CD4-positive, alpha-beta memory T cell (primary cell): ENCODE data around the gene TTC28. TPM values are rescaled to one million over a fixed set of nuclear protein-coding genes. Genes with fewer than 3 reads are reported as not detected.
"Not testable (repeated sequence)": the region's sequence is repeated elsewhere in the genome, so short reads cannot be mapped to it uniquely, and the experiment has no call there.

ENCODE experiments used
- CTCF ChIA-PET: fragments of 350-600 bp; sonication (Branson Sonifier 250); formaldehyde crosslinking; loops from one replicate; lab custom pipeline; 2021; ENCODE audit warnings: inconsistent platforms; ENCODE audit not compliant: partially characterized antibody; lab: Charles Lee
- POLR2A ChIA-PET: fragments of 350-600 bp; sonication (Branson Sonifier 250); formaldehyde crosslinking; loops from one replicate; lab custom pipeline; 2021; ENCODE audit not compliant: partially characterized antibody; lab: Charles Lee
- DNase-seq, 5 donors: peaks; one replicate each; pipeline versions ENCODE4 v3.0.0 to v3.0.0-alpha.2; 2020 to 2022; ENCODE audit warnings: mixed read lengths in 1 of 5
- H3K27ac ChIP-seq: one replicate; pipeline ENCODE4 v1.7.0; 2013; ENCODE audit warnings: low read depth, low read length
- H3K27me3 ChIP-seq: 2 replicates; pipeline ENCODE4 v1.7.0; 2013; ENCODE audit warnings: mild to moderate bottlenecking, low read length, moderate library complexity; ENCODE audit not compliant: insufficient read depth
- H3K36me3 ChIP-seq: 2 replicates; pipeline ENCODE4 v1.7.0; 2013; ENCODE audit warnings: mild to moderate bottlenecking, low read length, moderate library complexity; ENCODE audit not compliant: insufficient read depth
- H3K4me1 ChIP-seq: 2 replicates; pipeline ENCODE4 v1.7.0; 2013; ENCODE audit warnings: mild to moderate bottlenecking, low read length, moderate library complexity; ENCODE audit not compliant: insufficient read depth
- H3K4me3 ChIP-seq, 2 donors: one replicate each; pipeline ENCODE4 v1.7.0; 2013; ENCODE audit warnings: low read length in 2 of 2, mild to moderate bottlenecking in 1 of 2
- H3K9me3 ChIP-seq, 2 donors: one replicate each; pipeline ENCODE4 v1.7.0; 2013; ENCODE audit warnings: low read length in 2 of 2, control low read depth in 1 of 2; ENCODE audit not compliant: control insufficient read depth in 1 of 2
- H3K27ac Mint-ChIP-seq, 7 donors: one replicate each; pipeline ENCODE4 v1.8.0; 2020 to 2021; ENCODE audit warnings: mixed read lengths in 7 of 7, mild to moderate bottlenecking in 6 of 7, inconsistent platforms in 3 of 7, moderate library complexity in 3 of 7
- H3K27me3 Mint-ChIP-seq, 2 donors: one replicate each; pipeline ENCODE4 v1.8.0; 2020 to 2021; ENCODE audit warnings: mixed read lengths in 2 of 2
- H3K36me3 Mint-ChIP-seq, 2 donors: one replicate each; pipeline ENCODE4 v1.8.0; 2020 to 2021; ENCODE audit warnings: mixed read lengths in 2 of 2, inconsistent platforms in 1 of 2, mild to moderate bottlenecking in 1 of 2
- H3K4me1 Mint-ChIP-seq, 4 donors: one replicate each; pipeline ENCODE4 v1.8.0; 2020 to 2021; ENCODE audit warnings: mixed read lengths in 4 of 4, mild to moderate bottlenecking in 1 of 4
- H3K4me3 Mint-ChIP-seq, 8 donors: one replicate each; pipeline ENCODE4 v1.8.0; 2020 to 2021; ENCODE audit warnings: mixed read lengths in 8 of 8, mild to moderate bottlenecking in 7 of 8, moderate library complexity in 6 of 8, inconsistent platforms in 3 of 8
- H3K9me3 Mint-ChIP-seq, 8 donors: one replicate each; pipeline ENCODE4 v1.8.0; 2020 to 2021; ENCODE audit warnings: mixed read lengths in 8 of 8, mild to moderate bottlenecking in 5 of 8, inconsistent platforms in 3 of 8, moderate library complexity in 1 of 8
- intact Hi-C: fragments of 100-400 bp; cut with micrococcal nuclease; formaldehyde crosslinking; loops from one replicate; pipeline ENCODE4 v1.15.1; 2023
- polyA plus RNA-seq, 2 donors: library from polyadenylated mRNA; unstranded; fragments of 300-500 nt; fragmentation: Illumina TruSeq; gene quantifications; one replicate each; pipeline ENCODE4 v1.2.3, GENCODE V29; 2021
- total RNA-seq, 2 experiments: library from RNA; stranded (reverse); gene quantifications; one replicate each; pipeline ENCODE4 v1.2.3, GENCODE V29; 2021

Gene TTC28
- total and polyA plus RNA-seq, 4 experiments from 2014 or later: 0.50 to 1.7 (median 1.6) TPM; not detected in 1

DNA sequence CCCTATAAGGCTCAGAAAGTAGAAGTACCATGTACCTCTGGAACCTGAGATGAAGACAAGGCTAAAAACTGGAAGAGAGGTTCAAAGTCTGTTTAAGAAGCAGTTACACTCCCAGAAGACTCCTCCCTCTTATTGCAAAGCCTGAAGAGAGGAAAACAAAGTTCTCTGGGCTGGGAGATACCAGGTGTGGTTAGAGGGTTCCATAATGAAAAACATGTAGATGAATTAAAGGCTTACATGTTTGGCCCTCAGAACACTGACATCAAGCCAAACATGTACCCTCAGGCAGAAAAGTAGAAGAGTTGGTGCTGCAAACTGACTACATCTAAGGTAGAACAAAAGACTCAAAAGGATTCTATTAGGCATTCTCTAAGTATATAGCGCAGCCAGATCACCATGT lies 205.3 kb downstream of the TTC28 start:
- no peaks in the 10 kb centered on the region for H3K4me1 ChIP-seq

DNA sequence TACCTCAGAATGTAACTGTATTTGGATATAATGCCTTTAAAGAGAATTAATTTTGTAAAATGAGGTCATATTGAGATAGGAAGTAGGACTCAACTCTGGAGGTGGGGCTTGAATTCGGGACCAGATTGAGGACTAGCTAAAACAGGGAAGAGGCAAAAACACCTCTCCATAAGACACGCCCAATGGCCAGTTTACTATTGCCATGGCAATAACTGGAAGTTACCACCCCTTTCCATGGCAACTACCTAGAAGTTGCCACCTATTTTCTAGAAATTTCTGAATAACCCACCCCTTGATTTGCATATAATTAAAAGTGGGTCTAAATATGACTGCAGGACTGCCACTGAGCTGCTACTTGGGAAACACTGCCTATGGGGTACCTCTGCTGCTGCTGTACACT lies 206.4 kb downstream of the TTC28 start:
- Histone ChIP-seq H3K4me1 (no peaks in the 10 kb centered on the region), H3K36me3 (no peaks in the 10 kb centered on the region), H3K27ac (no peak overlapping the region), H3K27me3 (no peaks in the 10 kb centered on the region), H3K9me3 (no peaks in the 10 kb centered on the region), H3K4me3 (no peak overlapping the region)
- Mint-ChIP-seq H3K9me3 (no peaks in the 10 kb centered on the region), H3K4me3 (no peak overlapping the region), H3K36me3 (no peaks in the 10 kb centered on the region), H3K4me1 (no peaks in the 10 kb centered on the region), H3K27ac (no peak overlapping the region), H3K27me3 (peaks cover 11 to 21% of the 10 kb centered on the region in 2 donors)
- no peak for DNase-seq
- POLR2A ChIA-PET: no interaction called here
- CTCF ChIA-PET: no interaction called here
- intact Hi-C loops: no loop called here

More for the DNA sequence above, 205.3 kb downstream of the TTC28 start:
- no peaks in the 10 kb centered on the region for H3K36me3 ChIP-seq
- H3K4me1 Mint-ChIP-seq: no peaks in the 10 kb centered on the region
- H3K27me3 Mint-ChIP-seq: peaks cover 6 to 17% of the 10 kb centered on the region in 2 donors
- no peaks in the 10 kb centered on the region for H3K9me3 ChIP-seq
- no peak overlapping the region for H3K4me3 Mint-ChIP-seq
- ChIA-PET CTCF (no interaction called here), POLR2A (no interaction called here)
- no peak for DNase-seq
- no peaks in the 10 kb centered on the region for H3K36me3 Mint-ChIP-seq
- H3K4me3 ChIP-seq: no peak overlapping the region
- intact Hi-C loops: no loop called here
- no peak overlapping the region for H3K27ac ChIP-seq
- no peaks in the 10 kb centered on the region for H3K9me3 Mint-ChIP-seq
- no peaks in the 10 kb centered on the region for H3K27me3 ChIP-seq
- H3K27ac Mint-ChIP-seq: no peak overlapping the region

DNA sequence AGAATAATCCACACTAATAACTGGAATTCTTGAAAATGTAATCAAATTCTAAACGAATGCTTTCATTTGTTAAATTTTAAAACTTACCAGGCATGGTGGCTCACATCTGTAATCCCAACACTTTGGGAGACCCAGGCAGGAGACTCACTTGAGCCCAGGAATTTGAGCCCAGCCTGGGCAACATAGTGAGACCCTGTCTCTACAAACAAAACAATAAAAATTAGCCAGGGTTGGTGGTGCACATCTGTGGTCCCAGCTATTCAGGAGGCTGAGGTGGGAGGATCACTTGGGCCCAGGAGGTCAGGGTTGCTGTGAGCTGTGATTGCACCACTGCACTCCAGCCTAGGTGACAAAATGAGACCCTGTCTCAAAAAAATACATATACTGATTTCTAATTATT lies 212.6 kb downstream of the TTC28 start:
- H3K27ac Mint-ChIP-seq, H3K36me3 ChIP-seq, H3K9me3 ChIP-seq, H3K4me1 ChIP-seq, CTCF ChIA-PET, H3K9me3 Mint-ChIP-seq, H3K36me3 Mint-ChIP-seq, POLR2A ChIA-PET, H3K4me3 ChIP-seq, intact Hi-C loops, H3K4me3 Mint-ChIP-seq, H3K4me1 Mint-ChIP-seq, H3K27ac ChIP-seq, H3K27me3 ChIP-seq: not testable (repeated sequence)
- DNase-seq: peak in 1 of 5 donors; percentile 28
- H3K27me3 Mint-ChIP-seq: peaks cover 11 to 15% of the 10 kb centered on the region in 2 donors

DNA sequence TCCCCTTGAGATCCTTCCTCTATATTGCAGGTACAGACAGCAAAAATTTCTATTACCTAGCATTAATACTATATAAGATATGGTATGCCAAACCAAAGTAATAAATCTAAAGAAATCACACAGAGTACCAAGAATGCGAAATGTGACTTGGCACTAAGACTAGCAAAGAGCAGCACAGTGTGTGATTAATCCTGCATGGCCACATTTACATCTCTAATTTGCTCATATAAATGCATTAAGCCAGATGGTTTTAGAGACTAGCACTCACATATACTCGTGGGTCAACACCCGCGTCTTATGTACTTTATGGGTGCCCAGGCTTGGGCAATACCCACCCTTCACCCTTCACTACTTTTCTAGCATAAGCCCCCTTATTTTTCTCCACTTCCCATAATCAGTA lies 213.2 kb downstream of the TTC28 start:
- no peak overlapping the region for H3K27ac Mint-ChIP-seq
- CTCF ChIA-PET: no interaction called here
- H3K4me3 Mint-ChIP-seq: no peak overlapping the region
- H3K27me3 Mint-ChIP-seq: peaks cover 8 to 15% of the 10 kb centered on the region in 2 donors
- no peaks in the 10 kb centered on the region for H3K36me3 Mint-ChIP-seq
- Histone ChIP-seq H3K4me3 (no peak overlapping the region), H3K27ac (no peak overlapping the region), H3K9me3 (no peaks in the 10 kb centered on the region), H3K4me1 (no peaks in the 10 kb centered on the region), H3K36me3 (no peaks in the 10 kb centered on the region), H3K27me3 (no peaks in the 10 kb centered on the region)
- DNase-seq: no peak
- POLR2A ChIA-PET: no interaction called here
- peaks cover 0 to 4% (median 0%) of the 10 kb centered on the region in 8 donors for H3K9me3 Mint-ChIP-seq
- intact Hi-C loops: no loop called here
- H3K4me1 Mint-ChIP-seq: no peaks in the 10 kb centered on the region

DNA sequence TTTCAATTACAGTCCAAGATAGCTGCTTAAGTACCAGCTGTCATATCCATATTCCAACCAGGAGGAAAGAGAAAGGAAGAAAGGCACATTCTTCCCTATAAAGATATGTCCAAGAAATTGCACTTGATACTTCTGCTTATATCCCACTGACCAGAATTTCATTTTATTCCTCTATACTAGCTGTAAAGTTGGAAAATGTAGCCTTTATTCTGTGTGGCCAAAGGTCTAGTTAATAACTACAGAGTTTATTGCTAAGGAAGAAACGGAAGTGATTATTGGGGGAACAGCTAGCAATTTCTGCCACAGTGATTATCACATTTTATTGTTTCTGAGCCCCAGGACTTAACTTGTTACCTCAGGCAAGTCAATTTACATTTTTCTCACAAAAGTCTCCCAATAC lies 213.8 kb downstream of the TTC28 start:
- Histone ChIP-seq H3K27ac (no peak overlapping the region), H3K4me1 (no peaks in the 10 kb centered on the region), H3K9me3 (no peaks in the 10 kb centered on the region), H3K4me3 (no peak overlapping the region), H3K36me3 (no peaks in the 10 kb centered on the region), H3K27me3 (no peaks in the 10 kb centered on the region)
- H3K4me3 Mint-ChIP-seq: no peak overlapping the region
- POLR2A ChIA-PET: no interaction called here
- H3K27me3 Mint-ChIP-seq: peaks cover 8 to 15% of the 10 kb centered on the region in 2 donors
- no peak for DNase-seq
- CTCF ChIA-PET: no interaction called here
- no peaks in the 10 kb centered on the region for H3K36me3 Mint-ChIP-seq
- intact Hi-C loops: no loop called here
- no peaks in the 10 kb centered on the region for H3K4me1 Mint-ChIP-seq
- H3K27ac Mint-ChIP-seq: no peak overlapping the region
- peaks cover 0 to 4% (median 0%) of the 10 kb centered on the region in 8 donors for H3K9me3 Mint-ChIP-seq

DNA sequence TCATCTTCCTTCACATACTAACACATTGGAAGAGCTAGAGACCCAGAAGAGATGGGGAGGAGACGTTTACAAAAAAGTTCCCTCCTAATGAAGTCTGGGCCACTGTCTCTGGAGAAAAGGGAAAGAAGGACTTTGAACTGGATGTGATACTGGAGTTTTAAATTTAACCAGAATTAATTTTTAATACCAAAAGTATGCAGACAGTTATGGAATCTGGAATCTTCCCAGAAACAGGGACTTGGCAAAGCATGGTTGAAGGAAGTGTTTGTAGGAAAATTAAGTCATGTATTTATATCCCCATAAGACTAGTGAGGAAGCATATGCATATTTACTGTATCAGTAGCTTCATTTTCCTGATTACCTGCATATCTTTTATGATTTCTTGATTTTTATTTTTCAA lies 215.5 kb downstream of the TTC28 start:
- Mint-ChIP-seq H3K4me1 (no peaks in the 10 kb centered on the region), H3K4me3 (no peak overlapping the region)

DNA sequence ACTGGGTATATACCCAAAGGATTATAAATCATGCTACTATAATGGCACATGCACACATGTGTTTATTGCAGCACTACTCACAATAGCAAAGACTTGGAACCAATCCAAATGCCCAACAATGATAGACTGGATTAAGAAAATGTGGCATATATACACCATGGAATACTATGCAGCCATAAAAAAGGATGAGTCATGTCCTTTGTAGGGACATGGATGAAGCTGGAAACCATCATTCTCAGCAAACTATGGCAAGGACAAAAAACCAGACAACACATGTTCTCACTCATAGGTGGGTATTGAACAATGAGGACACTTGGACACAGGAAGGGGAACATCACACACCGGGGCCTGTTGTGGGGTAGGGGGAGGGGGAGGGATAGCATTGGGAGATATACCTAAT lies 216.2 kb downstream of the TTC28 start:
- DNase-seq, H3K36me3 Mint-ChIP-seq, H3K4me1 Mint-ChIP-seq, H3K9me3 Mint-ChIP-seq, H3K27me3 ChIP-seq, H3K27ac Mint-ChIP-seq, H3K9me3 ChIP-seq, H3K27ac ChIP-seq, POLR2A ChIA-PET, H3K4me3 Mint-ChIP-seq, intact Hi-C loops, H3K4me3 ChIP-seq, CTCF ChIA-PET, H3K4me1 ChIP-seq, H3K36me3 ChIP-seq, H3K27me3 Mint-ChIP-seq: not testable (repeated sequence)

More for the DNA sequence above, 215.5 kb downstream of the TTC28 start:
- H3K27ac Mint-ChIP-seq: no peak overlapping the region
- H3K36me3 ChIP-seq: no peaks in the 10 kb centered on the region
- H3K9me3 Mint-ChIP-seq: peaks cover 0 to 4% (median 0%) of the 10 kb centered on the region in 8 donors
- ChIA-PET CTCF (no interaction called here), POLR2A (no interaction called here)
- H3K4me1 ChIP-seq: no peaks in the 10 kb centered on the region
- H3K27me3 Mint-ChIP-seq: peaks cover 6% of the 10 kb centered on the region in 2 donors
- no peak for DNase-seq
- H3K4me3 ChIP-seq: no peak overlapping the region
- no peaks in the 10 kb centered on the region for H3K9me3 ChIP-seq
- no peak overlapping the region for H3K27ac ChIP-seq
- H3K36me3 Mint-ChIP-seq: no peaks in the 10 kb centered on the region
- intact Hi-C loops: no loop called here
- H3K27me3 ChIP-seq: no peaks in the 10 kb centered on the region

DNA sequence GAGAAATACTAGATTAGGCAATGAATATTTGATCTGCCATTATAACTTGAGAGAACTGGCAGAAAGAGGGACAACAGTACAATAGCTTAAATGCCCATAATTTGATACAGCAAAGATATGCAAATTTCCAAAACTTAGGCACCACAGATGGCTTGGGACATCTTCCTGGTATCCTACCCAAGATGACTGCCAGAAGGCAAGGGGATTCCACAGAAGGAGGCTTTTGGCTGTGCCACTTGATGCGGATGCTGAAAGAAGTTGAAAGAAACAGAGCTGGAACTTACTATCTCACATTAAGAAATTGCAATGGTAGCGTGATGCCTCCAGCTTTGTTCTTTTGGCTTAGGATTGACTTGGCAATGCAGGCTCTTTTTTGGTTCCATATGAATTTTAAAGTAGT lies 216.7 kb downstream of the TTC28 start:
- CTCF ChIA-PET: no interaction called here
- DNase-seq: no peak
- H3K27me3 Mint-ChIP-seq: peaks cover 0 to 3% of the 10 kb centered on the region in 2 donors
- H3K9me3 Mint-ChIP-seq: peaks cover 0 to 4% (median 0%) of the 10 kb centered on the region in 8 donors
- Histone ChIP-seq H3K9me3 (no peaks in the 10 kb centered on the region), H3K27ac (no peak overlapping the region), H3K27me3 (no peaks in the 10 kb centered on the region), H3K4me3 (no peak overlapping the region), H3K36me3 (no peaks in the 10 kb centered on the region), H3K4me1 (no peaks in the 10 kb centered on the region)
- H3K27ac Mint-ChIP-seq: no peak overlapping the region
- POLR2A ChIA-PET: no interaction called here
- no peaks in the 10 kb centered on the region for H3K36me3 Mint-ChIP-seq
- intact Hi-C loops: no loop called here
- no peak overlapping the region for H3K4me3 Mint-ChIP-seq
- no peaks in the 10 kb centered on the region for H3K4me1 Mint-ChIP-seq
